Type B pancreatic cell (in vitro differentiated cells): ENCODE measurements around the gene HAX1. TPM values are rescaled to one million over a fixed set of nuclear protein-coding genes. Genes with fewer than 3 reads are reported as not detected.
A peak's percentile ranks its signal among the peaks of the same experiment; 100 is the strongest.
"Not testable (repeated sequence)": the region's sequence is repeated elsewhere in the genome, so short reads cannot be mapped to it uniquely, and the experiment has no call there.

Source experiments
- DNase-seq: peaks from one replicate; pipeline ENCODE4 v3.0.0; 2021; ENCODE audit warnings: mixed read lengths; ENCODE audit not compliant: unreplicated experiment; ENCODE audit errors: extremely low spot score
- H3K27ac Mint-ChIP-seq: 2 replicates; pipeline ENCODE4 v1.8.0; 2021; ENCODE audit warnings: mild to moderate bottlenecking, mixed read lengths
- H3K27me3 Mint-ChIP-seq: 2 replicates; pipeline ENCODE4 v1.8.0; 2021; ENCODE audit warnings: mixed read lengths
- H3K36me3 Mint-ChIP-seq: 2 replicates; pipeline ENCODE4 v1.8.0; 2021; ENCODE audit warnings: mixed read lengths
- H3K4me1 Mint-ChIP-seq: one replicate; pipeline ENCODE4 v1.8.0; 2021; ENCODE audit warnings: mixed read lengths; ENCODE audit not compliant: unreplicated experiment
- H3K4me3 Mint-ChIP-seq: 2 replicates; pipeline ENCODE4 v1.8.0; 2021; ENCODE audit warnings: mild to moderate bottlenecking, mixed read lengths
- H3K9me3 Mint-ChIP-seq: 2 replicates; pipeline ENCODE4 v1.8.0; 2021; ENCODE audit warnings: mixed read lengths
- total RNA-seq: library from RNA; stranded (reverse); gene quantifications from 2 replicates; pipeline ENCODE4 v1.2.1, GENCODE V29; 2021; ENCODE audit warnings: low replicate concordance
- TF ChIP-seq, protein P1 (sequence below): fragments of 200-600 bp; sonication (generic); conservative IDR thresholded peaks from 2 replicates; pipeline ENCODE4 v1.5.0; 2021; ENCODE audit warnings: antibody characterized with exemption, mild to moderate bottlenecking

The HAX1 gene
- total RNA-seq, 1 donor from 2014 or later: 62.2 TPM

- H3K27me3 Mint-ChIP-seq: peaks cover 22% of the 10 kb centered on the region
- peaks cover 4% of the 10 kb centered on the region for H3K9me3 Mint-ChIP-seq
- no peaks in the 10 kb centered on the region for H3K36me3 Mint-ChIP-seq
- H3K4me3 Mint-ChIP-seq: no peak overlapping the region
- TF ChIP-seq, protein P1, sequence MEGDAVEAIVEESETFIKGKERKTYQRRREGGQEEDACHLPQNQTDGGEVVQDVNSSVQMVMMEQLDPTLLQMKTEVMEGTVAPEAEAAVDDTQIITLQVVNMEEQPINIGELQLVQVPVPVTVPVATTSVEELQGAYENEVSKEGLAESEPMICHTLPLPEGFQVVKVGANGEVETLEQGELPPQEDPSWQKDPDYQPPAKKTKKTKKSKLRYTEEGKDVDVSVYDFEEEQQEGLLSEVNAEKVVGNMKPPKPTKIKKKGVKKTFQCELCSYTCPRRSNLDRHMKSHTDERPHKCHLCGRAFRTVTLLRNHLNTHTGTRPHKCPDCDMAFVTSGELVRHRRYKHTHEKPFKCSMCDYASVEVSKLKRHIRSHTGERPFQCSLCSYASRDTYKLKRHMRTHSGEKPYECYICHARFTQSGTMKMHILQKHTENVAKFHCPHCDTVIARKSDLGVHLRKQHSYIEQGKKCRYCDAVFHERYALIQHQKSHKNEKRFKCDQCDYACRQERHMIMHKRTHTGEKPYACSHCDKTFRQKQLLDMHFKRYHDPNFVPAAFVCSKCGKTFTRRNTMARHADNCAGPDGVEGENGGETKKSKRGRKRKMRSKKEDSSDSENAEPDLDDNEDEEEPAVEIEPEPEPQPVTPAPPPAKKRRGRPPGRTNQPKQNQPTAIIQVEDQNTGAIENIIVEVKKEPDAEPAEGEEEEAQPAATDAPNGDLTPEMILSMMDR: no peak
- peaks cover 7% of the 10 kb centered on the region for H3K4me1 Mint-ChIP-seq
- DNase-seq: no peak
- H3K27ac Mint-ChIP-seq: no peak overlapping the region
Measured at GRCh38 chr1:154316704-154317103, 44.3 kb downstream of the HAX1 start.

GRCh38 chr1:154318386-154318785 lies 46.0 kb downstream of the HAX1 start:
- Mint-ChIP-seq H3K27ac (no peak overlapping the region), H3K4me3 (no peak overlapping the region), H3K9me3 (peaks cover 4% of the 10 kb centered on the region), H3K36me3 (no peaks in the 10 kb centered on the region), H3K27me3 (peaks cover 33% of the 10 kb centered on the region), H3K4me1 (peaks cover 7% of the 10 kb centered on the region)
- DNase-seq: no peak
- TF ChIP-seq, protein P1: no peak

- Mint-ChIP-seq H3K4me1 (peaks cover 9% of the 10 kb centered on the region), H3K9me3 (peaks cover 4% of the 10 kb centered on the region), H3K4me3 (no peak within 1 kb of the TSS), H3K27ac (peak within 1 kb of the TSS; percentile 18), H3K27me3 (peaks cover 41% of the 10 kb centered on the region), H3K36me3 (no peaks in the 10 kb centered on the region)
- no peak for DNase-seq
- TF ChIP-seq, protein P1: no peak
Measured at GRCh38 chr1:154320882-154321608, 48.6 kb downstream of the HAX1 start, which contains the start of gene AQP10. AQP10 (plus strand) TSS chr1:154321093; CDS start chr1:154321156, 63 bp downstream.

DNA sequence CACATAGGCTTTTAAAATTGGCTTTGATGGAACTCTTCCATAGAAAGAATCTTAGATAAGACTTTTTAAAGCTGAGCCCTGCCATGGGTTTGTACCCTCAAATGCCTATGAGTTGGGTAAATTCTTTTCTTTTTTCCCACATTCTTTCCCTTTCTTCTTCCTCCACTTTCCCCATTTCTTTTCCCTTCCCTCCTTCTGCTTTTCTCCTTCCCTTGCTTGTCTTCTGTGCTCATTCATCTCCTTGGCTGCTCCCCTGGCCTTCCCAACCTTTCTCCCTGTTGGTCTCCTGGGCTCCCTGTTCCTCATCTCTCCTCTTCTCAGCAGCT lies 49.1 kb downstream of the HAX1 start:
- not testable (repeated sequence) for DNase-seq, H3K9me3 Mint-ChIP-seq, H3K4me3 Mint-ChIP-seq, H3K36me3 Mint-ChIP-seq
- peaks cover 41% of the 10 kb centered on the region for H3K27me3 Mint-ChIP-seq
- H3K27ac Mint-ChIP-seq: peak overlapping the region; percentile 18
- peaks cover 13% of the 10 kb centered on the region for H3K4me1 Mint-ChIP-seq

GRCh38 chr1:154323493-154323892 lies 51.1 kb downstream of the HAX1 start:
- Mint-ChIP-seq H3K4me3 (no peak overlapping the region), H3K27me3 (peaks cover 35% of the 10 kb centered on the region), H3K27ac (no peak overlapping the region), H3K36me3 (no peaks in the 10 kb centered on the region), H3K9me3 (no peaks in the 10 kb centered on the region), H3K4me1 (peaks cover 29% of the 10 kb centered on the region)
- DNase-seq: no peak
- TF ChIP-seq, protein P1: no peak

GRCh38 chr1:154324241-154324640 lies 51.8 kb downstream of the HAX1 start:
- Mint-ChIP-seq H3K27ac (no peak overlapping the region), H3K9me3 (no peaks in the 10 kb centered on the region), H3K4me1 (peaks cover 32% of the 10 kb centered on the region), H3K36me3 (no peaks in the 10 kb centered on the region), H3K27me3 (peaks cover 35% of the 10 kb centered on the region), H3K4me3 (peak overlapping the region; percentile 95)
- no peak for DNase-seq
- TF ChIP-seq, protein P1: no peak
